Measurements from ENCODE around the gene PIEZO2. TPM values are rescaled to one million over a fixed set of nuclear protein-coding genes. Genes with fewer than 3 reads are reported as not detected.

Gene PIEZO2
- total RNA-seq, 2 experiments from 2014 or later, result not detected

GRCh38 chr18:10842861-10843260, 306.5 kb downstream of the PIEZO2 start:
- no peaks in the 10 kb centered on the region for H3K9me3 Mint-ChIP-seq
- POLR2A ChIA-PET, result no interaction called here
- DNase-seq, result no peak
- peaks cover 9% of the 10 kb centered on the region for H3K27me3 Mint-ChIP-seq
- no peak overlapping the region for H3K27ac Mint-ChIP-seq
- no peaks in the 10 kb centered on the region for H3K36me3 Mint-ChIP-seq (ENCODE audit: low read depth)
- CTCF ChIA-PET, result interaction anchor here (0.6 kb wide), 1 partner anchor 9 kb away, joined by 3 read pairs; no protein-coding TSS in a partner anchor
- H3K4me3 Mint-ChIP-seq, result no peak overlapping the region
- no peaks in the 10 kb centered on the region for H3K4me1 Mint-ChIP-seq

DNA sequence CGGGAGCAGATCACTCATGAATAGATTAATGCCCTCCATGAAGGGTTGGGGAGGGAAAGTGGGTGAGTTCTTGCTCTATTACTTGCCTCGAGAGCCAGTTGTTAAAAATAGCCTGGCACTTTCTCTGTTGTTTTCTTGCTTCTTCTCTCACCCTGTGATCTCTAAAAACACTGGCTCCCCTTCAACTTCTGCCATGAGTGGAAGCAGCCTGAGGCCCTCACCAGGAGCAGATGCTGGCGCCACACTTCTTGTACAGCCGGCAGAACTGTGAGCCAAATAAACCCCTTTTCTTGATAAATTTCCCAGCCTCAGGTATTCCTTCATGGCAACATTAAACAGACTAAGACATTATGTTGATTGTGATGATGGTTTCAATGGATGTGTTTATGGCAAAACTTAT, 307.0 kb downstream of the PIEZO2 start:
- ChIA-PET CTCF (no interaction called here), POLR2A (no interaction called here)
- Mint-ChIP-seq H3K9me3 (no peaks in the 10 kb centered on the region), H3K4me1 (no peaks in the 10 kb centered on the region), H3K4me3 (no peak overlapping the region), H3K27ac (no peak overlapping the region), H3K36me3 (ENCODE audit: low read depth) (no peaks in the 10 kb centered on the region), H3K27me3 (peaks cover 5% of the 10 kb centered on the region)
- DNase-seq, result no peak

DNA sequence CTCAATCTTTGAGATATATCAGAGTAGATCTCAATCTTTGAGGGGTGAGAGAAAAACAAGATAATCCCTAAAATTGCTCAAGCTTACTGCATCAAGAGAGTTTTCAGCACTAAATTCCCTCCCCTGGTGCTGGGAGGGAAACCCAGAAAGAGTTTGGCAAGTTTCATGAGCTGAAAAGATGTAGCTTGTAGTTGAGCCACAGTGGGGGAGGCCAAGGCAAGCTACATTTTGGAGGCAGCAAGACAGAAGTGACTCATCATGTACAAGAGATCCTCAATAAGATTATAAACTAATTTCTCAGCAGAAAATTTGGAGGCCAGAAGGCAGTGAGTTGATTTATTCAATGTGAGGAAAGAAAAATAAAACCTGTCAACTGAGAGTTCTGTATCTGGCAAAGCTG, 308.2 kb downstream of the PIEZO2 start:
- H3K27me3 Mint-ChIP-seq, result peaks cover 5% of the 10 kb centered on the region
- H3K9me3 Mint-ChIP-seq, result no peaks in the 10 kb centered on the region
- H3K4me1 Mint-ChIP-seq, result no peaks in the 10 kb centered on the region
- DNase-seq, result no peak
- CTCF ChIA-PET, result interaction anchor here (1.8 kb wide), 1 partner anchor 10 kb away, joined by 10 read pairs; no protein-coding TSS in a partner anchor
- H3K4me3 Mint-ChIP-seq, result no peak overlapping the region
- no peaks in the 10 kb centered on the region for H3K36me3 Mint-ChIP-seq (ENCODE audit: low read depth)
- POLR2A ChIA-PET, result no interaction called here
- H3K27ac Mint-ChIP-seq, result no peak overlapping the region

DNA sequence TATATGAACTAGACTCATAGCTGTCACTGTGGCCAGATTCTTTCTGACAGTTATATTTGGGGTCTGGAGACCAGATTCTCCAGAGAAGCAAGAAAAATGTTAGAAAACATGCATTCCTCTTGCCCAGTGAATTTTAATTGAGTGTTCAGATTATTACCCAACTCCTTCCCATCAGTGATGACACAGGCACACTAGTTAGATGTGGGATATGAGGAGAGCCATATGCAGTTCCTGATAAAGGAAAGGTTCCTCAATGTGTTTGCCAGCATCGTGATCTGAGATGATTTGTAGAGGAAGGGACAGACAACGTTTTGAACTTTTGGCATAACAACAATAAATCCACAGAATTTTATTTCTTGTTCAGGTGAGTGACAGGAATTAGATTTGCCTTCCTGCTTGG, 308.6 kb downstream of the PIEZO2 start:
- POLR2A ChIA-PET, result no interaction called here
- no peak for DNase-seq

GRCh38 chr18:10839421-10839820, 309.9 kb downstream of the PIEZO2 start:
- Mint-ChIP-seq H3K36me3 (ENCODE audit: low read depth) (no peaks in the 10 kb centered on the region), H3K9me3 (no peaks in the 10 kb centered on the region), H3K4me3 (no peak overlapping the region), H3K27me3 (peaks cover 3% of the 10 kb centered on the region), H3K27ac (no peak overlapping the region), H3K4me1 (no peaks in the 10 kb centered on the region)
- no peak for DNase-seq
- ChIA-PET POLR2A (no interaction called here), CTCF (interaction anchor here (0.8 to 1.2 kb wide), 2 partner anchors 12 to 52 kb away, joined by 3 read pairs; no protein-coding TSS in a partner anchor)

More for the DNA sequence above, 308.6 kb downstream of the PIEZO2 start:
- CTCF ChIA-PET, result interaction anchor here (1.8 kb wide), 1 partner anchor 10 kb away, joined by 10 read pairs; no protein-coding TSS in a partner anchor
- H3K9me3 Mint-ChIP-seq, result no peaks in the 10 kb centered on the region
- H3K27ac Mint-ChIP-seq, result no peak overlapping the region
- no peaks in the 10 kb centered on the region for H3K36me3 Mint-ChIP-seq (ENCODE audit: low read depth)
- H3K4me3 Mint-ChIP-seq, result no peak overlapping the region
- peaks cover 3% of the 10 kb centered on the region for H3K27me3 Mint-ChIP-seq
- H3K4me1 Mint-ChIP-seq, result no peaks in the 10 kb centered on the region

GRCh38 chr18:10838553-10838952, 310.8 kb downstream of the PIEZO2 start:
- no peaks in the 10 kb centered on the region for H3K36me3 Mint-ChIP-seq (ENCODE audit: low read depth)
- ChIA-PET CTCF (interaction anchor here (0.8 to 1.2 kb wide), 2 partner anchors 13 to 51 kb away, joined by 3 read pairs; no protein-coding TSS in a partner anchor), POLR2A (no interaction called here)
- no peak for DNase-seq
- H3K4me3 Mint-ChIP-seq, result no peak overlapping the region
- no peaks in the 10 kb centered on the region for H3K4me1 Mint-ChIP-seq
- H3K9me3 Mint-ChIP-seq, result no peaks in the 10 kb centered on the region
- no peak overlapping the region for H3K27ac Mint-ChIP-seq
- H3K27me3 Mint-ChIP-seq, result peaks cover 3% of the 10 kb centered on the region

GRCh38 chr18:10834128-10834815, 315.1 kb downstream of the PIEZO2 start:
- ChIA-PET CTCF (no interaction called here), POLR2A (no interaction called here)
- DNase-seq, result no peak

GRCh38 chr18:10833656-10834055, 315.7 kb downstream of the PIEZO2 start:
- no peak overlapping the region for H3K4me3 Mint-ChIP-seq
- POLR2A ChIA-PET, result no interaction called here
- no peaks in the 10 kb centered on the region for H3K4me1 Mint-ChIP-seq
- no peak for DNase-seq
- CTCF ChIA-PET, result no interaction called here
- H3K27ac Mint-ChIP-seq, result no peak overlapping the region
- no peaks in the 10 kb centered on the region for H3K9me3 Mint-ChIP-seq
- peaks cover 4% of the 10 kb centered on the region for H3K27me3 Mint-ChIP-seq
- H3K36me3 Mint-ChIP-seq (ENCODE audit: low read depth), result no peaks in the 10 kb centered on the region

More at GRCh38 chr18:10834128-10834815, 315.1 kb downstream of the PIEZO2 start:
- Mint-ChIP-seq H3K36me3 (ENCODE audit: low read depth) (no peaks in the 10 kb centered on the region), H3K4me3 (no peak overlapping the region), H3K27ac (no peak overlapping the region), H3K27me3 (peaks cover 4% of the 10 kb centered on the region), H3K4me1 (no peaks in the 10 kb centered on the region), H3K9me3 (no peaks in the 10 kb centered on the region)

DNA sequence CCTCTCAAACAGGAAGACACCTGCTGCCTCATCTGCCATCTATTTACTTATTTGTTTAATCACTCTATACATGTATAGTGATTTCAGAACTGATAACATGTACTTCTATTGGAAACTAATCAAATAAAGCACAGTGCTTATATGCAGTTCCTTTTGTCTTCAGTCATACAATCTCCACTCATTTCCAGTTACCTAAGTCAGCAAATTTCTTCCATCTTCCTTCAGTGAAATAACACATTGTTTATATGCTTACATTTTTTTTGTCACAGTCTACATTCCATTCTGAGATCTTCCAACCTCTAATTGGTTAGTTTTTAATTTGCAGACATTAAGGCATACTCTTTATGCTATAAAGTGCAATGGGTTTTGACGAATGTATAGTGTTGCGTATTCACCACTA, 323.0 kb downstream of the PIEZO2 start:
- H3K9me3 Mint-ChIP-seq, result no peaks in the 10 kb centered on the region
- H3K36me3 Mint-ChIP-seq (ENCODE audit: low read depth), result no peaks in the 10 kb centered on the region
- H3K27ac Mint-ChIP-seq, result no peak overlapping the region
- H3K4me3 Mint-ChIP-seq, result no peak overlapping the region
- DNase-seq, result no peak
- POLR2A ChIA-PET, result no interaction called here
- H3K4me1 Mint-ChIP-seq, result no peaks in the 10 kb centered on the region
- CTCF ChIA-PET, result no interaction called here
- peaks cover 15% of the 10 kb centered on the region for H3K27me3 Mint-ChIP-seq

DNA sequence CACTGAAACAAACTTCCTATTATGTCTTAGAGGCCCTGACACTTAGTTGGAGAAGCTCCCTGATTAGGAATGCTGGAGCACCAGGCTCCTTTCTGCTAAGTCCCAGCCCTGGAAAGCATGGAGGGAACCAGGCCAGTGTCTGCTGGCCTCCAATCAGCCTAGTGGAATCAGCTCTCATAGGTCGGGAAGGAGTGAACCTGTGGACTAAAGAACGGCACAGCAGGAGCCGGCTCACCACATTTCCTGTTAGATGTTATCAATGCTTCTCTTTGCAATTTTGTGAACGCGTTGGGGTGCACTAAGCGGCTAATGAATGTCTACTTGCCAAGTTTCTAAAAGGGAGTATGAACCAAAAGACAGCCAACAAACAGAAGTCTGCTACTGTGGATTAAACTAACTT, 326.9 kb downstream of the PIEZO2 start:
- no peaks in the 10 kb centered on the region for H3K36me3 Mint-ChIP-seq (ENCODE audit: low read depth)
- DNase-seq, result no peak
- H3K27ac Mint-ChIP-seq, result no peak overlapping the region
- no peaks in the 10 kb centered on the region for H3K4me1 Mint-ChIP-seq
- ChIA-PET CTCF (no interaction called here), POLR2A (no interaction called here)
- H3K27me3 Mint-ChIP-seq, result peaks cover 22% of the 10 kb centered on the region
- peaks cover 7% of the 10 kb centered on the region for H3K9me3 Mint-ChIP-seq
- H3K4me3 Mint-ChIP-seq, result no peak overlapping the region

DNA sequence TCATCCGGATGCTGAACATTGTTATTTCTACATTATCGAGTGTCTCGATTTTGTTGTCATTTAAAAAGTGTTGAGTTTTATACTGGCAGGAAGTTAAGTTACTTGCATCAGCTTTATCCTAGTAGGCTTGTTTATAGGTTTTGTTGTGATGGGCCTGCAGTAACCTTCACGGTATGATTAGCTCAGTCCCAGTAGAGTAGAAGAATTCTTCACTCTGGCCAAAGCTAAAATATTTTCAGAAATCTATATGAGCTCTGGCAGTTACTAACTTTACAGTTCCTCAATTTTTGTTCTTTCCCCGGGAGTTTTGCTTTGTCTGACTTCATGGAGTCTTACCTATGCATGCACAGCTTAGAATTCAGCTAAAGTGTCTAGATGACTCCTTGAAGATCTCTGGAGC, 328.7 kb downstream of the PIEZO2 start:
- H3K4me3 Mint-ChIP-seq, result no peak overlapping the region
- no peaks in the 10 kb centered on the region for H3K4me1 Mint-ChIP-seq
- peaks cover 7% of the 10 kb centered on the region for H3K9me3 Mint-ChIP-seq
- H3K27ac Mint-ChIP-seq, result no peak overlapping the region
- ChIA-PET POLR2A (interaction anchor here (1.3 kb wide), 1 partner anchor 10 kb away, joined by 3 read pairs; no protein-coding TSS in a partner anchor), CTCF (interaction anchor here (0.6 kb wide), 1 partner anchor 21 kb away, joined by 3 read pairs; no protein-coding TSS in a partner anchor)
- H3K27me3 Mint-ChIP-seq, result peaks cover 22% of the 10 kb centered on the region
- H3K36me3 Mint-ChIP-seq (ENCODE audit: low read depth), result no peaks in the 10 kb centered on the region
- DNase-seq, result no peak

GRCh38 chr18:10814336-10814735, 335.0 kb downstream of the PIEZO2 start:
- no peaks in the 10 kb centered on the region for H3K9me3 Mint-ChIP-seq
- no peaks in the 10 kb centered on the region for H3K4me1 Mint-ChIP-seq
- H3K4me3 Mint-ChIP-seq, result no peak overlapping the region
- CTCF ChIA-PET, result no interaction called here
- H3K27me3 Mint-ChIP-seq, result peaks cover 2% of the 10 kb centered on the region
- no peak for DNase-seq
- H3K27ac Mint-ChIP-seq, result no peak overlapping the region
- H3K36me3 Mint-ChIP-seq (ENCODE audit: low read depth), result no peaks in the 10 kb centered on the region
- POLR2A ChIA-PET, result no interaction called here

- CTCF ChIA-PET, result no interaction called here
- Mint-ChIP-seq H3K27me3 (no peaks in the 10 kb centered on the region), H3K9me3 (no peaks in the 10 kb centered on the region), H3K4me3 (no peak overlapping the region), H3K36me3 (ENCODE audit: low read depth) (no peaks in the 10 kb centered on the region), H3K27ac (no peak overlapping the region), H3K4me1 (no peaks in the 10 kb centered on the region)
- POLR2A ChIA-PET, result no interaction called here
- no peak for DNase-seq
These were observed 343.7 kb downstream of the PIEZO2 start for GRCh38 chr18:10805587-10806118.

- Mint-ChIP-seq H3K9me3 (no peaks in the 10 kb centered on the region), H3K4me3 (no peak overlapping the region), H3K4me1 (no peaks in the 10 kb centered on the region), H3K27ac (no peak overlapping the region), H3K27me3 (no peaks in the 10 kb centered on the region), H3K36me3 (ENCODE audit: low read depth) (no peaks in the 10 kb centered on the region)
- ChIA-PET CTCF (no interaction called here), POLR2A (no interaction called here)
- no peak for DNase-seq
These were observed 345.2 kb downstream of the PIEZO2 start for GRCh38 chr18:10804126-10804525.

All from activated CD4-positive, alpha-beta memory T cell treated with anti-CD3 and anti-CD28 coated beads, Interleukin-2, amount 10 ng/mL, durations not matched to agents 7 days and 5 days (primary cell).